HG03342 (cell line): ENCODE data around the gene IL20.

Experiments
- ATAC-seq: cut with Tn5 transposase; IDR thresholded peaks from one replicate; pipeline ENCODE4 v1.9.1; 2021; ENCODE audit warnings: mild to moderate bottlenecking, moderate library complexity; ENCODE audit not compliant: unreplicated experiment

IL20 gene

DNA sequence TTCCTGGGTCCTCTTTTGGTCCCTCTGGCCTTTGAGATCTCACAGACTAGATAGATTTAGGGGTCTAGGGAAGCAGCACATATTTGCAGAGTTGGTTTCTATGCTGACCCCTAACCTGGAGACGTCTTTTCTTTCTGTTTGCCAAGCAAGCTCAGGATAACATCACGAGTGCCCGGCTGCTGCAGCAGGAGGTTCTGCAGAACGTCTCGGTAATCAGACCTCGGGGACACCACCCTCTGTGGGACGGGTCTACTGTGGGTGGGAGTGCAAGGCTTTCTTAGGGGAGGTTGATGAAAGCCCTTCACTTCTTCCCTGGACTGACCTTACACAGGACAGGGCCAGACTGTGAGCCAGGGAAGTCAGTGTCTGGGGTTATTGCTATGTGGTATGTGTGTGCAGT, 34.7 kb downstream of the IL20 start:
- no peak for ATAC-seq

DNA sequence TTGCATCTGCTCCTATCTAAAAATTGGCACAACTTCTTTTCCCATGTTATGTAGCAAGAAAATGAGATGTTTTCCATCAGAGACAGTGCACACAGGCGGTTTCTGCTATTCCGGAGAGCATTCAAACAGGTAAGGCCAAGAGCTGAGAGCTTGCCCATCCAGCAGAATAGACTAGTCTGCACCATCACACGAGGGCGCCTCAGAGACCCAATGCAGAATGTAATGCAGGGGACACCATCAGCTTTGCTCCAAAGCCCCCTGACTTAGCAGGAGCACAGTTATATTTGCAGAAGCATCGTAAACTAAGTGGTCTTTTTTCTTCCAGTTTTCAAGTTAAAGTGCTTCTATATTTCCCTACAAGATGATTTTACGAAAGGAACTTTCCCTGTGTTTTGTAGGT, 36.5 kb downstream of the IL20 start:
- no peak for ATAC-seq

GRCh38 chr1:206902702-206903101, 37.3 kb downstream of the IL20 start:
- no peak for ATAC-seq

DNA sequence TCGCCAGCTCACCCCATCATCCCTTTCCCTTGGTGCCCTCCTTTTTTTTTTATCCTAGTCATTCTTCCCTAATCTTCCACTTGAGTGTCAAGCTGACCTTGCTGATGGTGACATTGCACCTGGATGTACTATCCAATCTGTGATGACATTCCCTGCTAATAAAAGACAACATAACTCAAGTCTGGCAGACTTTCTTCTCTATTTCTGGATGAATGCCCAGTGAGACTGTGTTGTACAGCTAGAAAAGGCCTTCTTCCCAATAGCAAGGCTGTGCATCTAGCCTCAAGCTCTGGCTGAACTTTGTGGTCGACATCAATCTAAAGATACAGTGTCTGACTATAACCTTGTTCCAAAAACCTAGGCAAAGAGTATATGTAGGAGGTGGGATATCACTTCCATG, 38.3 kb downstream of the IL20 start:
- ATAC-seq, result no peak

- no peak for ATAC-seq
Observed at GRCh38 chr1:206904423-206905142, 39.2 kb downstream of the IL20 start.

DNA sequence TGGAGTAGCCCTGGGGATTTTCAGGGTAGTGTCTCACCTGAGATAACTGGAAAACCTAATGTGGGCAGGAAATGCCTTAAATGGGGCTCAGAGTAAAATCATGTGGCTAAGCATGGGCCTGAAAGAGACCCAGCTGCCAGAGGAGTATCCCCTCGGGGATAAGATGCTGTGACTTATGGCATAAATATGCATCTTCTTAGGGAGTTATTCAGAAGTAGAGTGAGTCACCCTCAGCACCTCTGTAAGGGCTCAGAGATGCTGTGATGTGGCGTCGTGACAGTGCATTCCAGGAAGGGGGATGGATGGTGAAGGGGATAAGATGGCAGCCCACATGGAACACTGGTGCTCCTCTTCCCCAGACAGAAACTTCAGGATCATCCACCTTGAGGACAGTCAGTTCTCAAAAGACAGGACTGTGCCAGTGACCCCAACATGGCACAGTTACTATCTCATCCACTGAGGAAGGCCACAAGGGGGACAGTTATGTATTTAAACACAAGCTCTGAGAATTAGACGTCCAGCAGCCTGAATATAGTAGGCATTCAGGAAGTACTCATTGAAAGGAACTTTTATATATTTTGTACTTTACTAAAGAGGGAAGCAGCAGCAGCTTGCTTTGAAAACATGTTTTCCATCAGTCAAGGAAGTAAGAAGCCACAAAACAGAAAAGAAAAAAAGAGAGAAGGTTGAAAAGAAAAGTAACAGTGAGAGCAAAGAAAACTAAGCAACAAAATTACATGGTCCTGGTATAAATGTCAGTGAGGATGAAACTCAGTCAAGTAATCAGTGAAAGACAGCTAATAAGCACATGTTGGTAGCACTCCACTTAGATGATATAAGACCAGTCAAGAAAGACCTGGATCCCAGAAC, 40.1 kb downstream of the IL20 start:
- peak; percentile 59 for ATAC-seq

DNA sequence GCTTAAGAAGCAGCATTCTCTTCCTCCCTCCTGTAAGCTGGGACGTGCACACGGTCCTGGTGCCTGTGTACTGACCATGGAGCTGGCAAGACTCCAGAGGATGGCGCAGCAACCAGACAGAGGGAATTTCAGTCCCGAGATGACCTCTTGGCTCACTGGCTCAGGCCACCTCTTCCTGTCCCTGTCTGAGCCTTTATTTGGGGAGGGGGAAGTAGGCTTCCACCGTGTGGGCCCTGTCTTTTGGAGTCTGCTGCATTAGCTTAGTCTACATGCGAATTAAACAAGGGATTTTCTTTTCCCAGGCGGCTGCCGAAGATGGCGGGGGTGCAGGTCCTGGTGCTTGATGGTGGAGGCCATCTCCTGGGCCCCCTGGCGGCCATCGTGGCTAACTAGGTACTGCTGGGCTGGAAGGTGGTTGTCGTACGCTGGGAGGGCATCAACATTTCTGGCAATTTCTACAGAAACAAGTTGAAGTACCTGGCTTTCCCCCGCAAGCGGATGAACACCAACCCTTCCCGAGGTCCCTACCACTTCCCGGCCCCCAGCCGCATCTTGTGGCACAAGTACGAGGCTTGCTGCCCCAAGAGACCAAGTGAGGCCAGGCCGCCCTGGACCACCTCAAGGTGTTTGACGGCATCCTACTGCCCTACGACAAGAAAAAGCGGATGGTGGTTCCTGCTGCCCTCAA, 42.0 kb downstream of the IL20 start:
- no peak for ATAC-seq

- no peak for ATAC-seq
Observed at GRCh38 chr1:206908038-206908437, 42.6 kb downstream of the IL20 start.

DNA sequence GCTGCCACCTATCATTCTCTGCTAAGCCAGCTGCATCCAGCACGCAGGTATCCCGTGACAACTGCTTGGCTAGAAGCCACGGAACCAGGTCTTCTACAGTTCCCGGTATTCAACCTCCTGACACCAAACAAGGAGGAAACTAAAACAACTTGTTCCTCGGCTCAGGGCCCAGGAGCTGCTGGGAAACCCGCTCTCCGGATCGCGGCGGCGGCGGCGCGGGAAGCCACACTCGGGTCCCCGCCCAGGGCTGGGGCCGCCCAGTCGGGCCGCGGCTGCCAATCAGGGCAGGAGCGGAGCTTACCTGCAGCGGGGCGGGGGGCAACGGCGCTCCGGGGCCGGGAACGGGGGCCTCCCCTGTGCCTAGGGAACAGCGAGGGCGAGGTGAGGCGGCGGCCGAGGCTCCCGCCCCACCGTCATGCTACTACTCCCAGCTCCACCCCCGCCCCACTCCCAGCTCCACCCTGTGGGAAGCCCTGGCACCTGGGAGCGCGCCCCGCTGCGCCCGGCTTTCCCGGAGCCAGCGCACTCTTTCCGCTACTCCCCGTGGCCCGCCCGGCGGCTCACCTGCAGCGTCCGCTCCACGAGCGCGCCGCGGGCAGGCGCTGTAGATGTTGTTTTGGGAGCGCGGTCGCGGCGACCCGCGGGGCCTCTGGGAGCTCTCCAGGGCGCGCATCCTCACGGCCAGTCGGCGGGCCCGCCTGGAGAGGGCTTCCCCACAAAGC, 43.9 kb downstream of the IL20 start:
- no peak for ATAC-seq

DNA sequence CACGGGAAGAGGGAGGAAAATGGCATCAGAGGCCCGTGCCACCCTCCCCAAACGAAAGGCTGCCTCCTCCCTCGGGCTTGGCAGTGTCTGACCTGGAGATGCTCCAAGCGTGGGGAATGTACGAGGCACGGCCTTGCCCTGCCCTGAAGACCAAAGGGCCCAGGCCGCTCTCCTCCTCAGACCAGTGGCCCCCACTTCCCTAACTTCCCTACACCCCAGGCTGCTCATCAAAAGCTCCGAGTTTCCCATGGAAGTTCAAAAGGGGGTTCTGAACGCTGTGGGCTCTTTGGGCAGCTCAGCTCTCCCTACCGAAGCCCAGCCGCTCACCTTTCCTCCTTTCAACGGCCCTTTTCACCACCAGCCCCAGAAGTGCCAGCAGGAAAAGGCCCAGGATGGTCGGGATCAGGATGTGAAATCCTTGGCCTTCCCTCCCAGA, 44.5 kb downstream of the IL20 start:
- no peak for ATAC-seq

- ATAC-seq, result no peak
Observed at GRCh38 chr1:206911064-206911663, 45.7 kb downstream of the IL20 start.

- ATAC-seq, result no peak
Observed at GRCh38 chr1:206912445-206913095, 47.1 kb downstream of the IL20 start.

DNA sequence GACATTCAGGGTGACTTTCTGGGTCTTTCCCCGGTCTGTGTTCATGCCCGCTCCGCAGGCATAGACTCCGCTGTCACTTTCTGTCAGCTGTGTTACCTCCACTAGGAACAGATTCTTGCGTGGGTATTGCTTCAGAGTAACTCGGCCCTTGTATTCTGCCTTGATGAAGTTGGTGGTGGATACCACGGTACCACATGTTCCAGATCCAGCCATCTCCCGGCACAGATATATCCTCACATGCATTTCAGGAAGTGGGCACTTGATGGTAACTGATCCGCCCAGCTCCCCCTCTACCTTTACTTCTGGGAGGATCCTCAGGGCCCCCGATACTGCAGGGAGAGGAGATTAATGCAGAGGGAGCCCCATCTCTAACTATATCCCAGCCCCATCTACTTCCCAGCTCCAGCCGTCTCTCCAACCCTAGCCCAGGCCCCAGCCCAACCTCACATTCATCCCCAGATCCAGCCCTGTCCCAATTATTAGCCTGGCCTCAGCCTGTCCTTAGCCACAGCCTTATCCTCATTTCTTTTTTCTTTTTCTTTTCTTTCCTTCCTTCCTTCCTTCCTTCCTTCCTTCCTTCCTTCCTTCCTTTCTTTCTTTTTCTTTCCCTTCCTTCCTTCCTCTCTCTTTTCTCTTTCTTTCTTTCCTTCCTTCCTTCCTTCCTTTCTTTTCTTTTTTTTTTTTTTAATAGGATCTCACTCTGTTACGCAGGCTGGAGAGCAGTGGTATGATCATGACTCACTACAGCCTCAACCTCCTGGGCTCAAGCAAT, 48.5 kb downstream of the IL20 start:
- no peak for ATAC-seq

GRCh38 chr1:206915030-206915735, 49.8 kb downstream of the IL20 start:
- ATAC-seq, result no peak

- ATAC-seq, result no peak
Observed at GRCh38 chr1:206916000-206916709, 50.7 kb downstream of the IL20 start.

DNA sequence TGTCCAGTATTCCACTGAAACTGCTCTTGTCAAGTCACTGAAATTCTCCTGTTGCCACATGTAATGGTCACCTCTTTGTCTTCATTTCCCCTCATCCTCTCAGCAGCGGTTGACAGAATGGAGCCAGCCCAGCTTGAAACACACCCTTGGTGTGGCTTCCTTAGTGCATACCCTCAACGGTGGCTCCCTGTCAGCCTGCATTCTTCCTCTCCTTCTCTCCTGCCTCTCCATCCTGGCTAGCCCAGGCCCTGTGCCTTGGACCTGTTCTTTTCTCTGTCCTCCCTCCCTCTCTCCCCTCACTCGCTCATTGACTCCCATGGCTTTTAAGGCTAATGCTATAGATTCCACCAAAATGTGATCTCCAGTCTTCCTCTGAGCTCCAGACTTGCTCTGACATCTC, 52.7 kb downstream of the IL20 start:
- ATAC-seq, result no peak
